LNCAP (cell line): ENCODE data around the gene LFNG.

ENCODE experiments used
- TF ChIP-seq, protein P1 (sequence below): fragments of 450-650 bp; IDR thresholded peaks from 2 replicates; pipeline ENCODE4 v1.5.1; 2017; ENCODE audit warnings: mild to moderate bottlenecking

LFNG gene

DNA sequence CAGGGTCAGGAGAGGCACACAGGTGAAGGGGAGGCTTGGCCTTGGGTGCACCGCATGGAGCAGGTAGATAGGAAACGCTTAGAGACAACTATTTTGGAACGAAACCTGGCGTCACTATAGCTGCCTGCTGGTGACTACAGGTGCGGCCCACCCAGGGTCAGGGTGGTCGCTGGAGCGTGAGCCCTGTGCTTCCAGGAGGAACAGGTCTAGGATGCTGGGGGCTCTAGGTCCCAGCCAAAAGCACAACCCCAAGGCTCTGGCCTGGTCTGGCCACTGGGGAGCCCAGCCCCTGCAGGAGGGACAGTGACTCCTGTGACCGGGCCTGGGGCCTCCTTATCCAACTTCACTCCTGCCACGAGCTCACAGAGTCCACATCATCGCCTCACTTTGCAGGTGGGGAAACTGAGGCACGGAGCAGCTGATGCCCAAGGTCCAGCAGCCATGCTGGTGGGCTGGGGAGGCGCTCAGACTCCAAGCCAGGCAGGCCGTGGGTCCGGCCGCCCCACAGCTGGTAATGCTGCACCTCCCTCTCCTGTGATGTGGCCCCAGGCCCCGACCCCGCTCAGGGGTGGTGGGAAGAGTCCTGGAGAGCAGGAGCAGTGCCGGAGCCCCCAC lies 9.0 kb downstream of the LFNG start:
- TF ChIP-seq, protein P1, sequence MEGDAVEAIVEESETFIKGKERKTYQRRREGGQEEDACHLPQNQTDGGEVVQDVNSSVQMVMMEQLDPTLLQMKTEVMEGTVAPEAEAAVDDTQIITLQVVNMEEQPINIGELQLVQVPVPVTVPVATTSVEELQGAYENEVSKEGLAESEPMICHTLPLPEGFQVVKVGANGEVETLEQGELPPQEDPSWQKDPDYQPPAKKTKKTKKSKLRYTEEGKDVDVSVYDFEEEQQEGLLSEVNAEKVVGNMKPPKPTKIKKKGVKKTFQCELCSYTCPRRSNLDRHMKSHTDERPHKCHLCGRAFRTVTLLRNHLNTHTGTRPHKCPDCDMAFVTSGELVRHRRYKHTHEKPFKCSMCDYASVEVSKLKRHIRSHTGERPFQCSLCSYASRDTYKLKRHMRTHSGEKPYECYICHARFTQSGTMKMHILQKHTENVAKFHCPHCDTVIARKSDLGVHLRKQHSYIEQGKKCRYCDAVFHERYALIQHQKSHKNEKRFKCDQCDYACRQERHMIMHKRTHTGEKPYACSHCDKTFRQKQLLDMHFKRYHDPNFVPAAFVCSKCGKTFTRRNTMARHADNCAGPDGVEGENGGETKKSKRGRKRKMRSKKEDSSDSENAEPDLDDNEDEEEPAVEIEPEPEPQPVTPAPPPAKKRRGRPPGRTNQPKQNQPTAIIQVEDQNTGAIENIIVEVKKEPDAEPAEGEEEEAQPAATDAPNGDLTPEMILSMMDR, result no peak

DNA sequence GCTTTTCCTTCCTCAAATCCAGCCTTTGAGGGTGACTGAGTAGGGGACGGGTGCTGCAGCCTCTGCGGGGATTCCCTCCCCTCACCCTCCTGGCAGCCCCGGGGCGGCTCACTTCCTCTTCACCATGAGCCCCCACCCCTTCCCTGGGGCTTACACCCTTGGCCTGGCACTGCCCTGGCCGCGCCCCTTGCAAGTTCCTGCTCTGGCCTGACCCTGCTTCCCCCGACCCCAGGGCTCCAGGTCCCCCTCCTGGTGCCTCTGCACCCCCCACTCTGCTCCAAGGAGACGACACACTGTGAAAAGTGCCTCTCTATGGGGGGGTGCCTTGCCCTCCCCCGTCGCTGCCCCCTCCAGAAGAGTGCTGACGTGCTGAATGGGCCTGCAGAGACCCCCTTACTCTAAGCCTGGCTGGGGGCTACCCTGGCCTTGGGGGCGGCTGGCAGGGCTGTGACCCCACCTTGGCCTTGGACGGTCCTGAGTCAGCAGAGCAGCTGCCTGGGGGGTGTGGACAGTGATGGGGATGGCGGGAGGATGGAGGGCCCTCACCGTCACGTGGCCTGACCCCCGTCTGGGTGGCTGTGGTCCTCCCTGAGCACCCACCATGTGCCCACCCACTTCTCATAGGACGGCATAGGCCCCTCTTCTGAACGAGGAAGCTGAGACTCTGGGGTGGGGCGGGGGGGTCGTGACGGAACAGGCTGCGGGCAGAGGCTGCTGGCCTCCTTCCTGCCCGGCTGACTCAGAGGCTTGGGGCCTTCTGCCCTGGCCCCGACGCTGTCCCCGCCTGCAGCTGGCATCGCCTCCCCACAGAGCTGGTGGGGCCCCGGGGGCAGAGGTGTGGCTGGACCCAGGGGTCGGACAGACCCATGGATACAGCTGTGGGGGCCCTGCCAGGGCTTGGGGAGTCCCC lies 9.8 kb downstream of the LFNG start:
- TF ChIP-seq, protein P1, result no peak

DNA sequence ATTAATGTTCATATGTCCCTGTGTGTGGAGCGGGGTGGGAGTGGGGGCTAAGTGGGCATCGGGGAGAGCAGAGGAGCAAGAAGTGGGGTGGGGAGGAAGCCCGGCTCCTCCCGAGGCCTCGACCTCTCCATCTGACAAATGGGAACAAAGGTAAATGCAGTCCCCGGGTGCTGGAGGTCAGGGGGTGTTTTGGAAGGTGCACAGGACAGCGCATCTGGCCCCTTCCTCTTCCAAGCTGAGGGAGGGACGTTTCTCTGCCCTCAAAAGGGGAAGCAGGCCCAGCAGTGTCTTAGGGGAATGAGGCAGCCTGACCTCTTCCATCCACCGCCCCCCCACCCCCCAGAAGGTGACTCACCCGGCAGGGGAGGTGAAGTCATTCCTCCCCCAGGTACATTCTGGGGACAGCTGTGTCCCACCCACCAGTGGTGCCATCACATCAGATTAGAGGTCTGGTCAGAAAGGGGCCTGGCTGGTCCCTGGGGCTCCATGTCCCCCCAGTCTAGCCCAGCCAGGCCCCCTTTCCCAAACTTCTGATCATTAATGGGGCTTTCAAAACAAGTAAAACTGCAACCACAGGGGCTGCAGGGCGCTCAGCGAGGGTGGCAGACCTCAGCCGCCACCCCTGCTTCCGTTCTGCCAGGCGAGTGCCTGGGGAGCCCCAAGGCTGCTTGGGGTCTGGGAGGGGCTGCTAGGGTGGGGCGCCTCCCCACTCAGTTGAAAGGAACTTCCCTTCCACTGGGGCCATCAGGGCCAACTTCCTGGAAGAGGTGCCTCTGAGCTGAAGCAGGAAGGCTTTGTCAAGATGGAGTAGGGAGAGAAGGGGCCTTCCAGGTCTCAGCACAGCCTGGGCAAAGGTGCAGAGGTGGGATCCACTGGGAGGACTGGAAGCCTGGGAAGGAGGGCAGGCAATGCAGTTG lies 10.8 kb downstream of the LFNG start:
- TF ChIP-seq, protein P1, result no peak

DNA sequence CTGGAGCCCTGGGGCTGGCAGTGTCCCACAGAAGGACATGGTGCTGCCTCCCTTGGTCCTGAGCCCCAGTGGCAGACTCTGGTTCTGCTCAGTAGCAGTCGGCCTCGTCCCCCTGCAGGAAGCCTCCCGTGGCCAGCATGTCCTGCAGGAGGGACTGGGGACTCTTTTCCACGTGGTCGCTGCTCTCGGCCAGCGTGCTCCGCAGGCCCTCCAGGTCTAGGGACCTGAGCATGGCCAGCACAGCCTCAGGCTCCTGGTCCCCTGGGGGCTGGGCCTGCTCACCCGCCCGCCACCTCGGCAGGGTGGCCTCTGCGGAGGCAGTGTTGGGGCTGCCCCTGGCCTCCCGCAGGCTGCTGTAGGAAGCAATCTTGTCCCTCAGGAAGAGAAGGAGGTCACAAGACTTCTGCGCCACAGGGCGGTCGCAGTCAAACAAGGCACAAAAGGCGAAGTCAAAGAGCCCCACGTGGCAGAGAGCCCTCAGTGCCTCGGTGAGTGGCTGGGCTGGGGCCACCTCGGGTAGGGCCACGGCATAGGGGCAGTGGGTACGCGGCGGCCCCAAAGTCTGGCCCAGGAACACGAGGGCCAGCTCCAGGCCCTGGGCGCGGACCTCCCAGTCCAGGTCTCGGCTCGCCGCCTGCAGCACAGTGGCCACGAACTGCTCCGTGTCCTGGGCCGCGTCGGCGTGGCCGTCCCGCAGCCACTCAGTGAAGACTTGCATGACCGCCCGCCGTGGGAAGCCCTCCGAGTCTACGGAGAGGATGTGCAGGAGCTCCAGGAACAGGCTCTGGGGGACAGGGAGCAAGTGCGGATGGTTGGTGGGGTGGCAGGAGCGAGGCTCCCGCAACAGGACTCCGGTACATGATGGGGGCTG lies 18.6 kb downstream of the LFNG start:
- TF ChIP-seq, protein P1, result no peak

DNA sequence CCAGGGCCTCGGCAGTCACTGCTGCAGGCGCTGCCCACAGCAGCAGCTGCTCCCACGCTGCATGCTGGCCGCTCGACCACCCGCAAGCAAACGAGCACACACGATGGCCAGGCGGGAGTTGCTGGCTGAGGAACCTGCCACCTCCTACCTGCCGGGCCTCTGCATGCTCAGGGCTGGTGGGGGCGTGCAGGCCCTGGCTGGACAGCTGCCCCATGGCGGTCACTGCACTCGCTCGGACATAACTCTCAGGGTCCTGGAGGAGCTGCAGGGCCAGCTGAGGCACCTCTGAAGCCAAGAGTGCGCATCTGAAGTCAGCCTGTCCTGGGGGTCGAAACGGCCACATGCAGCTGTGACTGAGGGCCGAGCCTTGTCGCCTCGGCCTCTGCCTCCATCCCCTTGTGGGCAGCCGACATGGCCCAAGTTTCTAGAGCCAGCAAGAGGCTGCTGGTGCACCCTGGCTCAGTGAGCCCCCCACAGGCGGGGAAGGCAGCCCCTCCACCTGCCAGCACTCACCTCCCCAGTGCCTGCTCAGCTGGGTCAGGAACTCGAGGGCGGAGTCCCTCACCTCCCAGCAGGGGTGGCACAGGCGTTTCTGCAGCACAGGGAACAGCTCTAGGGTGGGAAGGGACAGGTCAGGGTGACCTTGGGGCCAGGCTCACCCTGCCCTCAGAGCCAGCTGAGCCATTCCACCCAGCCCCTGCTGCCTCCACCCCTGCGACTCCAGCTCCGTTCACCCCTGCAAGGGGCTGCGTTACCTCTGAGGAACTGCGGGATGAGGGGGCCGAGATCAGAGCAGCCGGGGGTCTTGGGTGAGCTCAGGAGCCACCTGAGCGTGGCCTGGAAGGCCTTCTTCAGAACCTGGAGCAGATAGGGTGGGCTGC lies 19.7 kb downstream of the LFNG start:
- TF ChIP-seq, protein P1, result no peak

DNA sequence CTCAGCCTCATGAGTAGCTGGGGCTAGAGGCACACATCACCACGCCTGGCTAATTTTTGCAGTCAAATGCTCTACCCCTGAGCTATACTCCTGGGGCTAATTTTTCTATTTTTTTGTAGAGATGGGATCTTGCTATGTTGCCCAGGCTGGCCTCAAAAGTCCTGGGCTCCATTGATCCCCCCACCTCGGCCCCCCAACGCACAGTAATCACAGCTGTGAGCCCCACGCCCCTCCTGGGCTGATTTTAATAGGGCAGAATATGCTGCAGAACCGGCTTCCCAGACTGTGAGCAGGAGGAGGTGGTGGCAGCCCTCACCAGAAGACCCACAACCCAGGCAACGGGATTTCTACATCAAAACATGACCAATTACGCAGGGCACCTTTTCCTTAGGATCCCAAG lies 20.6 kb downstream of the LFNG start:
- TF ChIP-seq, protein P1, result no peak
